GM21390 (cell line): ENCODE measurements around the gene KLHL33.
A peak's percentile ranks its signal among the peaks of the same experiment; 100 is the strongest.
"Not testable (repeated sequence)": the region's sequence is repeated elsewhere in the genome, so short reads cannot be mapped to it uniquely, and the experiment has no call there.

Source experiments
- ATAC-seq: cut with Tn5 transposase; IDR thresholded peaks from one replicate; pipeline ENCODE4 v1.9.1; 2021; ENCODE audit not compliant: unreplicated experiment

The KLHL33 gene

DNA sequence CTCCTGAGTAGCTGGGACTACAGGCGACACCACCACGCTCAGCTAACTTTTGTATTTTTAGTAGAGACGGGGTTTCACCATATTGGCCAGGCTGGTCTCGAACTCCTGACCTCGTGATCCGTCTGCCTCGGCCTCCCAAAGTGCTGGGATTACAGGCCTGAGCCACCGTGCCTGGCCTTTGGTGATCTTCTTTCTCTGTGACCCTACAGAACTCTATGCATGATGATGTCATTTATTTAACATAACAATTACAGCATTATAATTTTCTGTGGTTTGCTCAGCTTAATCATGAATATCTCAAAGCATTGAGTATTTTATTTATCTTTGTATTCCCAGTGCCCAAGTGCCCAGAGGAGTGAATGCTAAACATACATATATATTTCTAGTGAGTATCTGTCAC, 16.9 kb upstream of the KLHL33 start:
- not testable (repeated sequence) for ATAC-seq

DNA sequence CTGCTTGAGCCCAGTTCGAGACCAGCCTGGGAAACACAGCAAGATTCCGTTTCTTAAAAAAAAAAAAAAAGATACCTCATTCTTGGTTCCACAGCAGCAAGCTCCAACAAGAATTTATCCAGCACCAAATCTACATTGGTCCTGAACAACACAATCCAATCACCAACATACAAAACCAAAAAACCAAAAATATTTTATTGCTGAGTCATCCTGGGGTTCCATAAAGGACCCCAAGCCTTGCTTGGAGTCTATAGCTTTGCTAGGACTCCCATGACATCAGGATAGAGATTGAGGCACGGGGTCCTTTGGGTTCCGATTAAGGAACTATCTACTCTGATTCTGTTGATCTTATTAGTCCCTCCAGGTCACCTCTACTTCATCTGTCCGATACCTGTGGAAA, 10.9 kb upstream of the KLHL33 start:
- ATAC-seq: no peak

DNA sequence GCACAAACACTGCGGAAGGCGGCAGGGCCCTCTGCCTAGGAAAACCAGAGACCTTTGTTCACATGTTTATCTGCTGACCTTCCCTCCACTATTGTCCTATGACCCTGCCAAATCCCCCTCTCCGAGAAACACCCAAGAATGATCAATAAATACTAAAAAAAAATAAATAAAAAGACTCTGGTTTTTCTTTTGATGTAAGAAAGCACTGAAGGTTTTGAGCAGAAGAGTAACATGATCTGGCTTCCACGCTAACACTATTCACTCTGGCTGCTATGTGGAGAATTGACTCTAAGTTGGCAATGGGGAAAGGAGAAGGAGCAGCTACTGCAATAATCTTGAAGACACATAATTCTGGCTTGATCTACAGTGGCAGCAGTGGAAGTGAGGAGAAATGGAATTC, 7.7 kb upstream of the KLHL33 start:
- not testable (repeated sequence) for ATAC-seq

DNA sequence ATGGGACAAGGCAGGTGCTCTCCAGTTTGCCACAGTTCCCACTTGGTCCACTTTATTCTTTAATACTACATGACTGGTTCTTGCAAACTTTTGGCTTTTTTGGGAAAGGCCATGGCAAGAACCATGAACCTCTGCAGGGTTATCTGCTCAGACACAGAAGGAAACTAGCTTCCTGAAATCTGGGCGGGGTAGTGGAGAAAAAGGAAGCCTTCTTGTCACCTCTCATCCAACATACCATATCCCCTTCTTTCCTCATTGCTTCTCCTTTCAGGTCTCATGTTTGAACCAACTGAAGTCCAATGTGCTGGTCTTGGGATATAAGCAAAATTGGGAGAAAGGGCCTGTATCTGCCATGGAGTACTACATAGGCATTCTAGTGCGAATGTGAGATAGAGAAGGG, 5.5 kb upstream of the KLHL33 start:
- no peak for ATAC-seq

DNA sequence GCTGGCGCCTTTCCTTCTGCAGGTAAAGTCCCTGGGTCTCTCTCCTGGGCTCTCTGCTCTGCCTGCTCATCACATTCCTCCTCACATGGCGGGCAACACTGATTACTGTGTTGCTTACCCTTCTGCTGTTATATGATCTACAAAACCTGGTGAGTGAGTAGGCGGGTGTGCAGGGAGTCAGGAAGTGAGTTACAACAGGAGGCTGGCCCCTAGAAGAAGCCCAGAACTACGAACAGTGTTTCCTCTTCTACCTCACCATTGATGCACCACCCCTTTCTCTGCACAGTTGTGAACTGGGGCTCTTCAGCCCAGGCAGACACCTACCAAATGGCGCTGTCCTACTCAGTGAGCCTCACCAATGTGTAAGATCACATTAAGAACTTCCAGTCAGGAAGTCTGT, 4.9 kb upstream of the KLHL33 start:
- ATAC-seq: no peak

DNA sequence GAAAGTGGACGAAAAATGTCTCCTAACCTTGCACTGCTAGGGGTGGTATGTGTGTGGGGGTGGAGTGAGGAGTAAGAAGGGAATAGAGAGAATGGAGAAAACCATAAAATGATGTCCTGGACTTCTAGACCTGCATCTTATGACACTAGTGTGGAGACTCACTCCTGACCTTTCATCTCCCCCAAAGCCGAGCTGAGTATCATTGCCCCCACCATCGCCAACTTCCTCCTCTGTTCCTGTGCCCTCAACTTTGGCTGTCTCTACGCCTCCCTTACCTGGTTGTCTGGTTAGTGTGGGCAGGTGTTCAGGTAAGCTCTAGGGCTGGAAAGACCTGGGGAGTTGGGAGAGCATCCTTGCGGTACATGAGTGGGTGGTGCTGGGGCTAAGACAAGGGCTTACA, 4.5 kb upstream of the KLHL33 start:
- no peak for ATAC-seq

DNA sequence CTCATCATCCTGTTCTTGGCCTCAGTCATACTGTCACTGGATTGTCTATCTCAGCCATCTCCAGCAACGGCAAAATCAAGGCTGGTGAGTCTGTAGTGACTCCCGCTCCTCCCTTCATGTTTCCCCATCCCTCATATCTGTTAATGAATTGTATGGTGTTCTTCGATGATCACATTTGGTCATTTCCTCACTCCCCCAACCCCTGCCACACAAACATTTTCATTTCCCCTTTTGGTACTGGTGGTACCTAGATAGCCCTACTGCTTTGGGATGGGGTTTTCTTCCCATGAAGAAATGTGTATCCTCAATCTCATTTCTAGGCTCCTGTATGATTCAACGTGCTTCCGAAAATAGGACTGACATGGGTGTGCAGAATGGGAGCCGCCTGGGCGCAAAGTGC, 2.7 kb upstream of the KLHL33 start:
- no peak for ATAC-seq

DNA sequence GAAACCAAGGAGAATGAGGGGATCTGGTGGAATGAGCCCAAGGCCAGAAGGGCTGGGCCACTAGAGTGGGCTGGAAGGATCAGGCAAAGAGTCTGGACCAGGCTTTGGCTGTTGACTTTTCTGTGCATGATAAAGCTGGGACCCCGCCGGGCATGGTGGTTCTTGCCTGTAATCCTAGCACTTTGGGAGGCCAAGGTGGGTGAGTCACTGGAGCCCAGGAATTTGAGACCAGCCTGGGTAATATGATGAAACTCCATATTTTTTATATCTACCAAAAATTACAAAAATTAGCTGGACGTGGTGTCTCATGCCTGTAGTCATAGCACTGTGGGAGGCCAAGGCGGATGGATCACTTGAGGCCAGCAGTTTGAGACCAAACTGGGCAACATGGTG, 393 bp upstream of the KLHL33 start:
- ATAC-seq: no peak

DNA sequence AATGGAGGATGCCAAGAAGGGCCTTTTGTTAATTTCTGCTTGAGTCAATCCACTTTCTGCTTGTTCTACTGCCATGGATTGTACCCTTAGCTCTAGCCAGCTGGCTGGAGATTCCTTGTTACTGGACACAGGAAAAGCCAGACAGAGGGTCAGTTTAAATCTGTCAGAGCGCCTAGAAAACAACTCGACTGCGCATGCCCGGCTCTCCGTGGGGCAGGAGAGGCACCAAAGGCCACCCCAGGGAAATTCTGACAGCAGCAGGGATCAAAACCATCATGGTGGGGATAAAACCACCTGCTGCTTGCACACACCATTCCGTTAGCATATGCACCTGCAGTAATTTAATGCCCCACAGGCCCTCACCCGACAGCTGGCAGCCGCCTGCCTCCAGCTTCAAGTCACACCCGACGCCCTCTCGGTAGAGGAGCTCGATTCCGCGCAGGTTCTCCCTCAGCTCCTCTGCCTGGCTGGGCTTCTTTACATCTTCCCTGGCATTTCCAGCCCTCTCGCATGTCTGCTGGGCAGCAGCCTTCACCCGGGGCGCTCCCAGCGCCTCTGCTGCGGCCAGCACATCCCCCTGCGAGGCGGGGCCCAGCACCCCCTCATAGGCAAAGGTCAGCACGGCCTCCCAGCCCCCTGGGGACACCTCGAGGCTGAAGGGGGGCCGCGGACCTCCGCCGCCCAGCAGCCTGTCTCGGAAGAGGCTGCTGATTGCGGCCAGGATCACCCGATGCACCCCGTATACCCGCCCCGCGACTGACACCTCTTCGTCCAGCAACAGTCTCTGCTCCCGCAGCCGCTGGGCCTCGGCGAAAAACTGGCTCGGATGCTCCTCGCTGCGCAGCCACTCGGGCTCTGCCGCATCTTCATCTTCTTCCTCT, 1.0 kb downstream of the KLHL33 start:
- ATAC-seq: no peak

DNA sequence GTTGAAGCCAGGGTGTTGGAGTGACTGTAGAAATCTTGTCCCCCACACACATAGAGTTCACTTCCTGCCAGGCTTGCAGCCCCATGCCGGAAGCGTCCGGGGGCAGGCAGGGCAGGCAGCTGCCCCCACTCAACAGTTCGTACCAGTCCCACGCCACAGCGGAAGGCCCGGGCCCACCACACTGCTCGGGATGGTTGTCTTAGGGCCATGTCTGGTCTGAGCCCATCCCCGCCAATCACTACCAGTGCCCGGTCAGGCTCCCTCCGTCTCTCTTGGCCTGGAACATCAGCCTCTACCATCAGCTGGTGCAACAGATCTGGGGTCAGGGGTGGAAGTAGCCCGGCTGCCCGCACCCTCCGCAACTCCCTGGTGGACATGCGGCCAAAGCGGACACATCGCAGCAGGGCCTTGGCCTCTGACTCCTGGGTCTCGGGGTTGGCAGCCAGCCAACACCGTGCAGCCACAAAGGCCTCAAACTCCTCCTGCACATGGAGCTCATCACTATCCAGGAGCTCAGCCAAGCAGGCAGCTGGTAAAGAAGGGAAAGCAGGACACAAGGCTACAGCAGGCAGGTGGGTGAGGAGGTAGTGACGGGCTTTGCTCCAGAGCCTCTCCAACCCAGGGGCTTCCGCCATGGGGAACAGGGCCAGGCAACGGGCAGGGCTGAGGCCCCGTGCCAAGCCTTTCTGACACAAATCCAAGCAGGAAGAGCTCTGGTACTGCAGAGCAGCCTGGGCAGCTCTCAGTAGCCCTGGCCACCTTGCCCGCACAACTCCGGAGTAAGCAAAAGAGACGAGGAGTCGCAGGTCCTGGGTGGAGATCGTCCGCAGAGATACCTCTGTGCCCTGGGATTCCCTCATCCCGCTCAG, 5.9 kb downstream of the KLHL33 start:
- no peak for ATAC-seq

DNA sequence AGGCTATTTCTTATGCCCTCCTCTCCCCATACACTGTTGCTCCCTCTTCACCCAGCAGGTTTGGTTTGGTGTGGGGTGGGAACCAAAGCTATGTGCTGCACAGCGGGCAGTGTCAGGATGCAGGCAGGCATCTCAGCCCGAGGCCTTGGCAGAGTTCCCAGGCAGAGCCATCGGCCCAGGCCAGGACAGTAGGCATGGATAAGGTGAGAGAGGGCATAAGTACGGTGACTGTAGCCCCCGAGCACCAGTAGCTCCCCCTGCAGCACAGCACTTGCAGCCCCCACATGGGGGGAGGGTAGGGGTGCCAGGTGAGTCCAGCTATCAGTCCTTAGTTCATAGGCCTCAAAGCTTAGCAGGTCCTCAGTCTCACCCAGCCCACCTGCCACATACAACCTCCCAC, 7.2 kb downstream of the KLHL33 start:
- ATAC-seq: no peak

DNA sequence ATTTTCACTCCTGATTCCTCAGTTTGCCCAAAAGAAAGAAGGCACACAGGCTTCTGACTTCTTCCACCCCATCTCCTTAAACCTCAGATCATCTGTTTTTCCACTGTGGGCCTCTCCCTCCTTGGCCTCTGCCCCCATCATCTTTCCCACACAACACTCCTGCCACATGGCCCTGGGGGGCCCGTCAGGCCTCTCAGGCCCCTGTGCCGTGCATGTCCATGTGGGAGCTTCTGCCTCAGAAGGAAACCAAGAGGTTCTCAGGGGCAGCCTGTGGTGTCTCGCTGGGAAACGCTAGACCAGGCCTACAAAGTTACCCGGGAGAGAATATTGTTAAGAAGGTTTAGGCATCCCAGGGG, 8.0 kb downstream of the KLHL33 start:
- peak; percentile 35 for ATAC-seq

DNA sequence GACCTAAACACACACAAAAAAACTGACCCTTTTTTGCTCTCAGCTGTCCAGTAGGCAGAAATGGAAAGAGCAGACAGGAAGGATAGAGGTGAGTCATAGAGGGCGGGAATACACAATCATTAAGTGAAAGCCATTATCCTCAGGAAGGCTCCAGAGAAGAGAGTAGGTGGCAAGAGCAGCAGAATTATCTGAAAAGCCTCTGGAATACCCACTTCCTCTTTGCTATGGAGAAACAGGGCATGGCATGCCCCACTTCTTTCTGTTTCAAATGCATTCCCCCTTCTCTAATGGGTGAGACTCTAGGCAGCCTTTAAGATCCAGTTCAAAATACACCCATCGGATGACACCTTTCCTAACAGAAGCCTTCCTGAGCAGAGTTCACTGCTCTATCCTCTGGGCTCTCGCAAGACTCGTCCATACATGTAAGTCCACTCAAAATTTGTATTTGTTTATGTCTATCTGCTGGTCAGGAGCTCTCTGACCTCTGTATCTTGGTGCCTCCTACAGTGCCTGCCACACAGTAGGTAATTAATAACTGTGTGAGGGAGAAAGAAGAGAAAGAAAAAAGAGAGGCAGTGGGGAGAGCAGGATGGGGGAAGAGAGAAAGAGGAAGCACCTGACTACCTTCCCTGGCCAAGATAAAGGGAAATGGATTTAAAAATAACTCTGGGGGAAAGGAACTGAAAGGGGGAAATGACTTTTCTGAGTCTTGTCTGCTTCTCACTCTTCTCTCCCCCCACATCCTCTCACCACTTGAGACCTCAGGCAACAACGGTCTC, 8.5 kb downstream of the KLHL33 start:
- ATAC-seq: peak; percentile 80

DNA sequence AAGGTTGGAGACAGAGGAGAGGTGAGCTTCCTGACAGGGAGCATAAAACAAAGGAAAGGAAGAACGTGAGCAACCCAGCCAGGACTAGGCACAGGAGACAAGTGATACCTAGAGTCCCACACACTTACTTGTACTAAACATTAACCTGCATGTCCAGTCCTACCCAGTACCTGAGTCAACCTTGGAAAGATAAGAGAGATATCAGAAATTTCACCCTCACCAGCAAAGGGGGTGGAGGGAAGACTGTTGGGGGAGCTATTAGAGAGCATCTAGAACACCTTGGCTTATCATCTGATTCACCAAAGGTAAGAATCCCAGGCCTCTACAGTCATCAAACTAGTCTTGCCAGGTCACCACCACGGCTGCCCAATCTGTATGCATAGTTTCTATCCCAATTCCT, 11.1 kb downstream of the KLHL33 start:
- ATAC-seq: no peak

DNA sequence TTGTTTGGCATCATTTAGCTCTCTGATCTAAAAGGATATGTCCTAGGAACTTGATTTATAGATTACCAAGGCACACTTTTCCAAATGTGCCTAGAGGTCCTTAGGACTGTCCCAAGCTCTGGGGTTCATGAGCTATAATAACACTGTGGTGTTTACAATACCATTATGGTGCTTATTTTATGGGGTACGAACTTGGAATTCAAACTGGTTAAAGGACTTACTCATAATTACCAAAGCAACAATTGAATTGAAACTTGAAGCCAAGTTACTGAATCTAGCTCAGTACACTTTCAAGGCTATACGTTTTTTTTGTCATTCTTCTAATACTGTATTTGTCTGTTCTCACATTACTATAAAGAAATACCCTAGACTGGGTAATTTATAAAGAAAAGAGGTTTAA, 13.1 kb downstream of the KLHL33 start:
- ATAC-seq: no peak

DNA sequence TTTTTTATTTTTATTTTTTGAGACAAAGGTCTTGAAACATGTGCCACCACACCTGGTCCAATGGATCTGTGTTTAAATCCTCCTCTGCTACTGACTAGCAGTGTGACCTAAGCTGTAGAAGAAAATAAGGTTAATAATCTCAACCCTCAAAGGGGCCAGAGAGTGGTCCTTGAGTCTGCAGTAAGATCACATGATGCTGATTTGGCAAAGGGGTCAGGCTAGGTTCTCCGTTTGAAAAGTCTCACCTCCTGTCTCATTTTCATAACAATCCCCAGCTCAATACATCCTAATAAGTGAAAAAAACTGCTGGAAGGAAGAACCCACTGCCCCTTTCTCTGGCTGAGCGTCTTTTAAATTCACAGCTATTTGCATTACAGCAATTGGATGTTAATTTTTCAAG, 14.7 kb downstream of the KLHL33 start:
- no peak for ATAC-seq

DNA sequence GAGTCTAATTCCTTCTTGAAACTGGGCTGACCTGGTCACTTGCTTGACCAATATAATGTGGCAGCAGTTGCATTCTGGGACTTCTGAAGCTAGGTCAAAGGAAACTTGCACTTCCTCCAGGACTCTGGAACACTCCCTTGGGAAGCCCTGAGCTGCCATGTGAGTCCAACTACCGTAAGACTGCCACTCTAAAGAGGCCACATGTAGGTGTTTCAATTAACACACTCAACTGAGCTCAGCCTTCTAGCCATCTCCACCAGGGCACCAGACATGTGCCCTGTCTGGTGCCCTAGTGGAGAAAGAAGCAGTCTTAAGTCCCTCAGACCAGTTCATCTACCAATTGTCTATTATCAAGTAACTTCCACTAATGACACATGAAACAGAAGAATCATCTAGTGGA, 16.5 kb downstream of the KLHL33 start:
- ATAC-seq: no peak

DNA sequence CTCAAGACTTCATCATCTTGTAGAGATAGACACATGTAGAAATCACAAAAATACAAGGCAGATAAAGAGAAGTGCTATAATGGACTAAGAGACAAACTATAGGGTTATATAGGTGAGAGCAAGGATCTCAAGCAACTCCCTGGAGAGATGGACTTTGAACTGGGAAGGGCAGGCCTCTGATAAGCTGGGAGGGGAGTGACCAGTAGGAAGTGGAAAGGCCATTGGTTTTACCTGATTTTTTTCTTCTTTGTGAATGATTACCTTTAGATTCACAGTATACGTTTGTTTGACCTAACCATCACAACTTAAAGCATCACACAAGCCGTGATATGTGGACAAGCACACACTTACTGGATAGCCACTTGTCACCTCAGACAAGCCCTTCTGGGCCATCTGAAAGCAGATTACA, 17.5 kb downstream of the KLHL33 start:
- no peak for ATAC-seq

DNA sequence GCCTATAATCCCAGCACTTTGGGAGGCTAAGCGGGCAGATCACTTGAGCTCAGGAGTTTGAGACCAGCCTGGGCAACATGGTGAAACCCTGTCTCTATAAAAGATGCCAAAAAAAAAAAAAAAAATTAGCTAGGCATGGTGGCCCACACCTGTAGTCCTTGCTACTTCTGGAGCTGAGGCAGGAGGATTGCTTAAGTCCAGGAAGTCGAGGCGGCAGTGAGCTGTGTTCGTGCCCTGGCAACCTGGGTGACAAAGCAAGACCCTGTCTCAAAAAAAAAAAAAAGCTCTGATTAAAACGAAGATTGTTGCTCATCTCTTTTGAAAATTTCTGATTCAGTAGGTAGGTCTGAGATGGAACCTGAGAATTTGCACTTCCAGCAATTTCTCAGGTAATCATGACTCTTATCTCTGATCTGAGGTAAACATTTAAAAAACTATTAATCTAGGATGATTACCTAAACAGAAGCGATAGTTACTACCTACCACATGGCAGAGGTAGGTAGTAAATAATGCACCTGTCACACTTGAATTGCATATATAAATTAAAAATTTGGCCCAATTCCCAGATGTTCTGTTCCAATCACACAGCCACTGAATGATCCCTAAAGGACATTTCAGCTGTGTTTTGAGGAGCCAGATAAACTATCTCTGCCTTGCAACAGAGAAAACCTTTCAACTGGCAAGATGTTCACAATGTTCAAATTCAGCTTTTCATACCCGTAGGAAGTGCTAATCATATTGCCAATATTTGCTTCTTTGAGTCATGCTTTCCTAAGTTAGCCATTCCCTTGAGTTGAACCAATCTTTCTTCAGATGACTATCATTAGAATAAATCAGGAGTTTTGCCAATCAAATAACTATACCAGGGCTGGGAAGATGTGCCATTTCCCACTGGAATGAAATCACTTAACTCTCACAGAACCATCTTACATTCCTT, 18.4 kb downstream of the KLHL33 start:
- no peak for ATAC-seq

DNA sequence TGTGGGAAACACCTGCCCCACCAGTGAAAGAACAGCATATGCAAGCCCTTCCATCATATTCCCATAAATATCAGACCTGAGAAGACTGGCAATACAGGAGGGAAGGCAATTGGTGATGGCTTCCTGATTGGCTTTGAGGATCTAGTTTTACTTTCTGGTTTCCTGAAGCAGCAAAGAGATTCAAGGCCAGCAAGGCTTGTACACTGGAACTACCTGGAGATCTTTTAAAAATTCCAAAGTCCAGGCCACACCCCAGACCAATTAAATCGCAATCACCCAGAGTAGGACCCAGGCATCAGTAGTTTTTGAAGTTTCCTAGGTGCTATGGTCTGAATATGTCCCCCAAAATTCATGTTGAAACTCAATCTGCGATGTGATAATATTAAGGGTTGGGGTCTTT, 19.7 kb downstream of the KLHL33 start:
- no peak for ATAC-seq
